ENCODE results near the gene LRRC49. TPM values are rescaled to one million over a fixed set of nuclear protein-coding genes. Genes with fewer than 3 reads are reported as not detected.
"Not testable (repeated sequence)": the region's sequence is repeated elsewhere in the genome, so short reads cannot be mapped to it uniquely, and the experiment has no call there.

The LRRC49 gene
- total and polyA plus RNA-seq, 4 donors = 32.5 to 92.5 (median 55.9) TPM

GRCh38 chr15:70855764-70856163 is 36.9 kb upstream of the LRRC49 start:
- WGBS (ENCODE audit: insufficient coverage) = 100% methylated on average over 1 of the region's 2 CpGs
- no peak overlapping the region for H3K27ac ChIP-seq (ENCODE audit: low read depth, low read length)
- no peaks in the 10 kb centered on the region for H3K9me3 ChIP-seq (ENCODE audit: control insufficient read depth, insufficient read depth, low read length)
- H3K4me1 ChIP-seq (ENCODE audit: control insufficient read depth, insufficient read depth, low read length) = peaks cover 19% of the 10 kb centered on the region
- H3K27me3 ChIP-seq (ENCODE audit: control insufficient read depth, insufficient read depth, low read length) = no peaks in the 10 kb centered on the region
- H3K4me3 ChIP-seq (ENCODE audit: low read depth, low read length) = no peak overlapping the region
- DNase-seq (ENCODE audit: low read depth in 4 of 6, low spot score in 6 of 6) = no peak
- peaks cover 6% of the 10 kb centered on the region for H3K36me3 ChIP-seq (ENCODE audit: control insufficient read depth, insufficient read depth, low read length)

GRCh38 chr15:70856177-70856883 is 36.3 kb upstream of the LRRC49 start:
- Histone ChIP-seq H3K27ac (ENCODE audit: low read depth, low read length) (no peak overlapping the region), H3K36me3 (ENCODE audit: control insufficient read depth, insufficient read depth, low read length) (peaks cover 6% of the 10 kb centered on the region), H3K4me3 (ENCODE audit: low read depth, low read length) (no peak overlapping the region), H3K27me3 (ENCODE audit: control insufficient read depth, insufficient read depth, low read length) (no peaks in the 10 kb centered on the region), H3K4me1 (ENCODE audit: control insufficient read depth, insufficient read depth, low read length) (peaks cover 19% of the 10 kb centered on the region), H3K9me3 (ENCODE audit: control insufficient read depth, insufficient read depth, low read length) (no peaks in the 10 kb centered on the region)
- WGBS (ENCODE audit: insufficient coverage) = 60% methylated on average over 1 of the region's 7 CpGs
- DNase-seq (ENCODE audit: low read depth in 4 of 6, low spot score in 6 of 6) = peak in 1 of 6 donors; percentile 25

- peak overlapping the region; percentile 6 for H3K27ac ChIP-seq (ENCODE audit: low read depth, low read length)
These were observed 35.6 kb upstream of the LRRC49 start for GRCh38 chr15:70856884-70857561.

GRCh38 chr15:70857562-70858285 is 34.9 kb upstream of the LRRC49 start:
- no peaks in the 10 kb centered on the region for H3K27me3 ChIP-seq (ENCODE audit: control insufficient read depth, insufficient read depth, low read length)
- peaks cover 12% of the 10 kb centered on the region for H3K4me1 ChIP-seq (ENCODE audit: control insufficient read depth, insufficient read depth, low read length)
- no peak overlapping the region for H3K4me3 ChIP-seq (ENCODE audit: low read depth, low read length)
- H3K36me3 ChIP-seq (ENCODE audit: control insufficient read depth, insufficient read depth, low read length) = no peaks in the 10 kb centered on the region
- H3K27ac ChIP-seq (ENCODE audit: low read depth, low read length) = peak overlapping the region; percentile 6
- no peaks in the 10 kb centered on the region for H3K9me3 ChIP-seq (ENCODE audit: control insufficient read depth, insufficient read depth, low read length)
- peak in 2 of 6 donors; percentile 21 to 34 for DNase-seq (ENCODE audit: low read depth in 4 of 6, low spot score in 6 of 6)
- WGBS (ENCODE audit: insufficient coverage) = 43% methylated on average over 1 of the region's 3 CpGs

More at GRCh38 chr15:70856884-70857561, 35.6 kb upstream of the LRRC49 start:
- Histone ChIP-seq H3K4me3 (ENCODE audit: low read depth, low read length) (no peak overlapping the region), H3K27me3 (ENCODE audit: control insufficient read depth, insufficient read depth, low read length) (no peaks in the 10 kb centered on the region), H3K9me3 (ENCODE audit: control insufficient read depth, insufficient read depth, low read length) (no peaks in the 10 kb centered on the region), H3K36me3 (ENCODE audit: control insufficient read depth, insufficient read depth, low read length) (peaks cover 2% of the 10 kb centered on the region), H3K4me1 (ENCODE audit: control insufficient read depth, insufficient read depth, low read length) (peaks cover 14% of the 10 kb centered on the region)
- WGBS (ENCODE audit: insufficient coverage) = 79% methylated on average over 4 of the region's 5 CpGs
- DNase-seq (ENCODE audit: low read depth in 4 of 6, low spot score in 6 of 6) = peak in 2 of 6 donors; percentile 18 to 79

- not testable (repeated sequence) for H3K4me1 ChIP-seq (ENCODE audit: control insufficient read depth, insufficient read depth, low read length); H3K9me3 ChIP-seq (ENCODE audit: control insufficient read depth, insufficient read depth, low read length); H3K4me3 ChIP-seq (ENCODE audit: low read depth, low read length); H3K36me3 ChIP-seq (ENCODE audit: control insufficient read depth, insufficient read depth, low read length); H3K27ac ChIP-seq (ENCODE audit: low read depth, low read length); H3K27me3 ChIP-seq (ENCODE audit: control insufficient read depth, insufficient read depth, low read length); DNase-seq (ENCODE audit: low read depth in 4 of 6, low spot score in 6 of 6)
- 95% methylated on average over 6 of the region's 9 CpGs for WGBS (ENCODE audit: insufficient coverage)
These were observed 33.9 kb upstream of the LRRC49 start for GRCh38 chr15:70858614-70859321.

- no peaks in the 10 kb centered on the region for H3K27me3 ChIP-seq (ENCODE audit: control insufficient read depth, insufficient read depth, low read length)
- DNase-seq (ENCODE audit: low read depth in 4 of 6, low spot score in 6 of 6) = no peak
- no peak overlapping the region for H3K27ac ChIP-seq (ENCODE audit: low read depth, low read length)
- WGBS (ENCODE audit: insufficient coverage) = 90% methylated on average over 14 of the region's 14 CpGs
- no peaks in the 10 kb centered on the region for H3K9me3 ChIP-seq (ENCODE audit: control insufficient read depth, insufficient read depth, low read length)
- peaks cover 2% of the 10 kb centered on the region for H3K4me1 ChIP-seq (ENCODE audit: control insufficient read depth, insufficient read depth, low read length)
- no peak overlapping the region for H3K4me3 ChIP-seq (ENCODE audit: low read depth, low read length)
- H3K36me3 ChIP-seq (ENCODE audit: control insufficient read depth, insufficient read depth, low read length) = no peaks in the 10 kb centered on the region
These were observed 33.2 kb upstream of the LRRC49 start for GRCh38 chr15:70859322-70859908.

- H3K4me3 ChIP-seq (ENCODE audit: low read depth, low read length) = no peak overlapping the region
- no peaks in the 10 kb centered on the region for H3K4me1 ChIP-seq (ENCODE audit: control insufficient read depth, insufficient read depth, low read length)
- H3K36me3 ChIP-seq (ENCODE audit: control insufficient read depth, insufficient read depth, low read length) = no peaks in the 10 kb centered on the region
- no peaks in the 10 kb centered on the region for H3K9me3 ChIP-seq (ENCODE audit: control insufficient read depth, insufficient read depth, low read length)
- DNase-seq (ENCODE audit: low read depth in 4 of 6, low spot score in 6 of 6) = no peak
- no peak overlapping the region for H3K27ac ChIP-seq (ENCODE audit: low read depth, low read length)
- no peaks in the 10 kb centered on the region for H3K27me3 ChIP-seq (ENCODE audit: control insufficient read depth, insufficient read depth, low read length)
- 93% methylated on average over 9 of the region's 11 CpGs for WGBS (ENCODE audit: insufficient coverage)
These were observed 32.6 kb upstream of the LRRC49 start for GRCh38 chr15:70859998-70860397.

- Histone ChIP-seq H3K4me3 (ENCODE audit: low read depth, low read length) (no peak overlapping the region), H3K9me3 (ENCODE audit: control insufficient read depth, insufficient read depth, low read length) (no peaks in the 10 kb centered on the region), H3K27me3 (ENCODE audit: control insufficient read depth, insufficient read depth, low read length) (no peaks in the 10 kb centered on the region), H3K4me1 (ENCODE audit: control insufficient read depth, insufficient read depth, low read length) (no peaks in the 10 kb centered on the region), H3K36me3 (ENCODE audit: control insufficient read depth, insufficient read depth, low read length) (no peaks in the 10 kb centered on the region), H3K27ac (ENCODE audit: low read depth, low read length) (no peak overlapping the region)
- peak in 1 of 6 donors; percentile 26 for DNase-seq (ENCODE audit: low read depth in 4 of 6, low spot score in 6 of 6)
- 70% methylated on average over 1 of the region's 4 CpGs for WGBS (ENCODE audit: insufficient coverage)
These were observed 29.0 kb upstream of the LRRC49 start for GRCh38 chr15:70863450-70864218.
